HG03521 (cell line): ENCODE results near the gene TNS1.

Source experiments
- ATAC-seq: cut with Tn5 transposase; IDR thresholded peaks from one replicate; pipeline ENCODE4 v1.9.1; 2021; ENCODE audit warnings: mild to moderate bottlenecking, moderate library complexity; ENCODE audit not compliant: unreplicated experiment

Gene TNS1

DNA sequence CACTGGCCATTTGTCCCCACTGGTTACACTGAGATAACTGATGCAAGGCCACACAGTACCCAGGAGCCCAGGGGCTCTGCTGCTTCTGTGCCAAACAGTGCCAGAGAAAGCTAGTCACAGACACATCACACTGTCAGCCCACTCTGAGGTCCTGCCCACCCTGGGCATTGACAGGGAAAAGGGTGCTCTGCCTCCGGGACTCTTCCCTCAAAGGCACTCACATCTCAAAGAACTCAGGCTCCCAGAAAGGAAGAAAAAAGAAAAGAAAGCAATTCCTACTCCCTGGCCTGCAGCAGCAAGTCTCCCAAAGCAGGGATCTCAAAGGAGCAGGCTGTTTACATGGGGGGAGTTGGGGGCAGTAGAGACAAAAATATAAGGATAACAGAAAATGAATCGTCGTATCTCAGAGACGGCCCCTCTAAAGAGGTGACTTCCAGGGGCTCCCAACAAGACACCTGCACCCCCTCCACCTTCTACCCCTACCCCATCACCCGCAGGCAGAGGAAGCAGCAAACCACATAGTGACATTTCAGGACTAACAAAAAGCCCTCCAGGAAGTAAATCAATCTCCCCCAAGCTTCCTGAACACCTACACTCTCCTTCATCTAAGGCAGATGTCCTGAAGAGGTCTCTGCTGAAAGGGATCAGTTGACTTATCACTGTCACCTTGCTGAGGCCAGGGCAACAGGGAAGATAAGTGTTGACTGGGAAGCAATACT, 247.6 kb downstream of the TNS1 start:
- ATAC-seq, result no peak

DNA sequence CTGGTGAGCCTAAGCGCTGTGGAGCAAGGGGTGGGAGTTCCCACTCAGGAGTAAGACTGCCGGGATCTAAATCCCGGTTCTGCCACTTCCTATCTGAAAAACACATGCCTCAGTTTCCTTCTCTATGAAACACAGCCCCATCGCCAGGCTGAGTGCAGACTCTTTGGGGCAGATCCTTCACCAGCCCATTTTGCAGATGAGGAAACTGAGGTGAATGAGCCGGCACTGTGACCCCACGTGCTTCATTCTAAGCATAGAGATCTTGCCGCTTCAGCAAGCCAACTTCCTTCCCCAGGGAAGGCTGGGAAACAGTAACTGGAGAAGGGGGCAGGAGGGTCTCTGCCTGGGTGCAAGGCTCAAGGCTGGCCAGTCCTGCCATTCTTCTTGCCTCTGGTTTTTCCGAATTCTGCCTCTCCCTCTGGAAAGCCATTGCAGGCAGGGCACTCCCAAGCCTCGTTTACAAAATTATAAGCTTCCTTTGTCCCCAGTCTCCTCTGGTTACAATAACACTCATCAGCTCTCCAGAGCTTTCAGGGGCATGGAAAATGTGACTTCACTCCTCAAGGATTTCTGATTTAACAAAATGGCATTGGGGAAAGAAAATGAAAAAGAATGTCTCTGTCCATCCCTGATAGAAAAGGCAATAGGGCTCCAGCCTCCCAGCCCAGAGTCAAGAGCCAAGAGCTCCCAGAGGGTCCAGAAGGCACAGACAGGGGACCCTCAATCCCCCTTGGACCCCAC, 249.2 kb downstream of the TNS1 start:
- no peak for ATAC-seq

DNA sequence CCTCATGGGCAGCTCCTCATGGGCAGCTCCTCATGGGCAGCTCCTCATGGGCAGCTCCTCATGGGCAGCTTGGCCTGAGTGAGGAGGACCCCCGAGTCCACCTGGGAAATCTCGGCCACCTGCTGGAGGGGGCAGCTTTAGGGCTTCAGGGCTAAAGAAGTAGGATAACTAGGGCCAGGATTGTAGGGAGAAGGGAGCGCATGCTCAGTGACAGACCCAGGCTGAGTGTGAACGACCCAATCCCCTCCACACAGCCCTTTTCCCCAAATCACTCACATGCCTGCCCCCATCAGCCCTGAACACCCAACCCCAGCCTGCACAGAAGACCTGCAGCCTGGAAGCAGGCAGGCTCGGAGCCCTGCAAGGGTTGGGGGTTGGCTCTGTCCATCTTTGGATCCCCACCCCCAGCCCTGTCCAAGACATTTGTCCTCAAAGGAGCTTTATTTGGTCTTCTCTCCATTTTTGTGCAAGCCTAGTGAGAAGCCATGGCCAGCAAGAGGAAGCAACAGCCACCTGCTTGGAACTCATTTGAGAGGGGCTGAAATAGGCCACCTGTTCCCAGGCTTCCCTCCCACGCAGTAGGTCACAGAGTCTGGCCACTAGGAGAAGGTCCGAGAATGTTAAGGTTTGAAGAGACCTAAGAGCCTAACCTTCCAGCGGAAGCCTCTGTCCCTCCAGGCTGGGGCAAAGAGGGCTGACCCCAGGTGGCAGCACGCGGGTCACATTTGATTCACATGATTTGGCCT, 249.9 kb downstream of the TNS1 start:
- ATAC-seq, result no peak

DNA sequence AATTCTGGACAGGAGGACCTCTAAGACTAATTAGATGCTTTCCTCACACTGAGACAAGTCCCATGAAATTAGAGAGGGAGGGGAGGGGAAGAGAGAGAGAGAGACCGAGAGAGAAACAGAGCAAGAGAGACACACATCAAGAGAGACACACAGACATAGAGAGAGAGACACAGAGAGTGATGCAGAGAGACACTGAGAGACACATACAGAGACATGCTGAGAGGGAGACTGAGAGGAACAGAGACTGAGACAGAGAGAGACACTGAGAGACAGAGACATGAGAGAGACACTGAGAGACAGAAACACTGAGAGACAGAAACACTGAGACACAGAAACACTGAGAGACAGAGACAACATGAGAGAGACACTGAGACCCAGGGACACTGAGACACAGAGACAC, 250.8 kb downstream of the TNS1 start:
- no peak for ATAC-seq

DNA sequence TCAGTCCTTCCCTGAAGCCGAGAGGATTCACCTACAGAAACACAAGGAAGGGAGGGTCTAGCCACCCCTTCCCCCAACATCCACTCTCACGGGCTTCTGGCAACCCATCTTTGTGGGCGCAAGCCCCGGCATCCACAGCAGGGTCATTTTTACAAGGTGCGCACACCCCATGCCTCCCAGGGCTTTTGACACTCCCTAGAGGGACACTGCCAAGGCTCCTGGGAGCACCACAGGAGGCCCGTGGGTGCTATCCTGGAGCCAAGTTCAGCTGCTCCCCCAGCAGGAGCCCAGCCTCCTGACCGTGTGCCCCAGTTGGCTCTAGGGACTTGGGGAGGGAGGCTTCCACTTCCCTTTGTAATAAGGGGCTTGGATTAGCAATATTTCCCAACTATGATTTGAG, 251.6 kb downstream of the TNS1 start:
- no peak for ATAC-seq
